ENCODE measurements around the gene CHRNA5.
A peak's percentile ranks its signal among the peaks of the same experiment; 100 is the strongest.

Gene CHRNA5

GRCh38 chr15:78617516-78617915, 52.2 kb downstream of the CHRNA5 start:
- peak overlapping the region; percentile 23 for H2AK5ac ChIP-seq (ENCODE audit: low read depth, low read length)
- no peaks in the 10 kb centered on the region for H3K36me3 ChIP-seq (replicated peaks in 1 of 2; ENCODE audit: control insufficient read depth in 2 of 2, insufficient read depth in 2 of 2, low read length in 2 of 2)
- no peak overlapping the region for H3K9ac ChIP-seq (ENCODE audit: low read depth, low read length, poor library complexity)
- no peak overlapping the region for H4K8ac ChIP-seq (ENCODE audit: low read depth, low read length)
- no peak overlapping the region for H3K18ac ChIP-seq (ENCODE audit: low read length)
- DNase-seq (ENCODE audit: low spot score): no peak
- H3K4me1 ChIP-seq (ENCODE audit: control insufficient read depth in 2 of 2, insufficient read depth in 1 of 2, low read depth in 1 of 2, low read length in 2 of 2): peaks cover 2 to 5% of the 10 kb centered on the region in 2 donors
- H2BK5ac ChIP-seq (ENCODE audit: low read length): no peak overlapping the region
- no CpG with 5 or more reads among the region's 5 CpGs for WGBS, 2 donors (ENCODE audit: extremely low coverage in 2 of 2, insufficient read length in 2 of 2, insufficient replicate concordance in 1 of 2)
- no peak overlapping the region for H2BK15ac ChIP-seq (ENCODE audit: low read length)
- no peak overlapping the region for H2BK12ac ChIP-seq (ENCODE audit: low read length)
- no peak overlapping the region for H3K4ac ChIP-seq (ENCODE audit: low read length)
- H4K91ac ChIP-seq (ENCODE audit: low read depth, low read length, poor library complexity): no peak overlapping the region
- H3K14ac ChIP-seq (ENCODE audit: low read length): no peak overlapping the region
- H3K4me3 ChIP-seq (ENCODE audit: low read length in 2 of 2): no peak overlapping the region
- no peak overlapping the region for H2BK120ac ChIP-seq (ENCODE audit: low read depth, low read length)
- H3K79me1 ChIP-seq (ENCODE audit: low read depth, low read length): no peaks in the 10 kb centered on the region
- no peak overlapping the region for H3K27ac ChIP-seq (replicated peaks; ENCODE audit: low read length)
- H3K4me2 ChIP-seq (ENCODE audit: insufficient read depth, low read length, poor library complexity, severe bottlenecking): no peak overlapping the region
- H3K27me3 ChIP-seq (ENCODE audit: control insufficient read depth in 3 of 3, insufficient read depth in 3 of 3, low read depth in 1 of 3, low read length in 3 of 3): peaks cover 6 to 52% (median 35%) of the 10 kb centered on the region in 3 experiments
- H3K9me3 ChIP-seq (replicated peaks in 1 of 2; ENCODE audit: control insufficient read depth in 2 of 2, insufficient read depth in 1 of 2, low read depth in 1 of 2, low read length in 2 of 2): no peaks in the 10 kb centered on the region
- H3K23ac ChIP-seq (ENCODE audit: low read depth, low read length, poor library complexity): no peak overlapping the region
- no peak overlapping the region for H2AFZ ChIP-seq (ENCODE audit: low read length)

- Histone ChIP-seq H2BK12ac (ENCODE audit: low read length) (no peak overlapping the region), H3K18ac (ENCODE audit: low read length) (no peak overlapping the region), H3K14ac (ENCODE audit: low read length) (no peak overlapping the region), H3K9ac (ENCODE audit: low read depth, low read length, poor library complexity) (no peak overlapping the region), H2BK5ac (ENCODE audit: low read length) (no peak overlapping the region), H4K91ac (ENCODE audit: low read depth, low read length, poor library complexity) (no peak overlapping the region), H3K36me3 (replicated peaks in 1 of 2; ENCODE audit: control insufficient read depth in 2 of 2, insufficient read depth in 2 of 2, low read length in 2 of 2) (no peaks in the 10 kb centered on the region), H3K4me2 (ENCODE audit: insufficient read depth, low read length, poor library complexity, severe bottlenecking) (no peak overlapping the region), H3K79me1 (ENCODE audit: low read depth, low read length) (no peaks in the 10 kb centered on the region), H2BK15ac (ENCODE audit: low read length) (no peak overlapping the region), H2AK5ac (ENCODE audit: low read depth, low read length) (peak overlapping the region; percentile 23), H3K27me3 (ENCODE audit: control insufficient read depth in 3 of 3, insufficient read depth in 3 of 3, low read depth in 1 of 3, low read length in 3 of 3) (peaks cover 6 to 56% (median 35%) of the 10 kb centered on the region in 3 experiments), H3K9me3 (replicated peaks in 1 of 2; ENCODE audit: control insufficient read depth in 2 of 2, insufficient read depth in 1 of 2, low read depth in 1 of 2, low read length in 2 of 2) (no peaks in the 10 kb centered on the region), H2BK120ac (ENCODE audit: low read depth, low read length) (no peak overlapping the region), H3K4me3 (ENCODE audit: low read length in 2 of 2) (no peak overlapping the region), H3K4me1 (ENCODE audit: control insufficient read depth in 2 of 2, insufficient read depth in 1 of 2, low read depth in 1 of 2, low read length in 2 of 2) (peaks cover 2 to 5% of the 10 kb centered on the region in 2 donors), H4K8ac (ENCODE audit: low read depth, low read length) (no peak overlapping the region), H3K23ac (ENCODE audit: low read depth, low read length, poor library complexity) (no peak overlapping the region), H3K27ac (replicated peaks; ENCODE audit: low read length) (no peak overlapping the region), H2AFZ (ENCODE audit: low read length) (no peak overlapping the region), H3K4ac (ENCODE audit: low read length) (no peak overlapping the region)
- WGBS, 2 donors (ENCODE audit: extremely low coverage in 2 of 2, insufficient read length in 2 of 2, insufficient replicate concordance in 1 of 2): no CpG with 5 or more reads among the region's 8 CpGs
- no peak for DNase-seq (ENCODE audit: low spot score)
Measured at GRCh38 chr15:78618064-78618463, 52.7 kb downstream of the CHRNA5 start.

- Histone ChIP-seq H3K14ac (ENCODE audit: low read length) (no peak overlapping the region), H4K91ac (ENCODE audit: low read depth, low read length, poor library complexity) (no peak overlapping the region), H3K23ac (ENCODE audit: low read depth, low read length, poor library complexity) (no peak overlapping the region), H3K27ac (replicated peaks; ENCODE audit: low read length) (no peak overlapping the region), H3K4ac (ENCODE audit: low read length) (no peak overlapping the region), H2BK5ac (ENCODE audit: low read length) (no peak overlapping the region), H3K9me3 (replicated peaks in 1 of 2; ENCODE audit: control insufficient read depth in 2 of 2, insufficient read depth in 1 of 2, low read depth in 1 of 2, low read length in 2 of 2) (no peaks in the 10 kb centered on the region), H2BK15ac (ENCODE audit: low read length) (no peak overlapping the region), H3K36me3 (replicated peaks in 1 of 2; ENCODE audit: control insufficient read depth in 2 of 2, insufficient read depth in 2 of 2, low read length in 2 of 2) (no peaks in the 10 kb centered on the region), H4K8ac (ENCODE audit: low read depth, low read length) (no peak overlapping the region), H2AK5ac (ENCODE audit: low read depth, low read length) (no peak overlapping the region), H3K18ac (ENCODE audit: low read length) (no peak overlapping the region), H3K4me1 (ENCODE audit: control insufficient read depth in 2 of 2, insufficient read depth in 1 of 2, low read depth in 1 of 2, low read length in 2 of 2) (peaks cover 2 to 5% of the 10 kb centered on the region in 2 donors), H2BK120ac (ENCODE audit: low read depth, low read length) (no peak overlapping the region), H3K9ac (ENCODE audit: low read depth, low read length, poor library complexity) (no peak overlapping the region), H3K4me3 (ENCODE audit: low read length in 2 of 2) (no peak overlapping the region), H2AFZ (ENCODE audit: low read length) (no peak overlapping the region), H2BK12ac (ENCODE audit: low read length) (no peak overlapping the region), H3K4me2 (ENCODE audit: insufficient read depth, low read length, poor library complexity, severe bottlenecking) (no peak overlapping the region), H3K79me1 (ENCODE audit: low read depth, low read length) (no peaks in the 10 kb centered on the region), H3K27me3 (ENCODE audit: control insufficient read depth in 3 of 3, insufficient read depth in 3 of 3, low read depth in 1 of 3, low read length in 3 of 3) (peaks cover 6 to 60% (median 35%) of the 10 kb centered on the region in 3 experiments)
- no CpG with 5 or more reads among the region's 8 CpGs for WGBS, 2 donors (ENCODE audit: extremely low coverage in 2 of 2, insufficient read length in 2 of 2, insufficient replicate concordance in 1 of 2)
- DNase-seq (ENCODE audit: low spot score): peak; percentile 88
Measured at GRCh38 chr15:78618490-78618934, 53.2 kb downstream of the CHRNA5 start.

- WGBS, 2 donors (ENCODE audit: extremely low coverage in 2 of 2, insufficient read length in 2 of 2, insufficient replicate concordance in 1 of 2): no CpG with 5 or more reads among the region's 20 CpGs
- Histone ChIP-seq H3K14ac (ENCODE audit: low read length) (no peak overlapping the region), H4K8ac (ENCODE audit: low read depth, low read length) (no peak overlapping the region), H2AFZ (ENCODE audit: low read length) (peak overlapping the region; percentile 97), H3K4me1 (ENCODE audit: control insufficient read depth in 2 of 2, insufficient read depth in 1 of 2, low read depth in 1 of 2, low read length in 2 of 2) (peaks cover 2 to 5% of the 10 kb centered on the region in 2 donors), H3K4ac (ENCODE audit: low read length) (no peak overlapping the region), H4K91ac (ENCODE audit: low read depth, low read length, poor library complexity) (no peak overlapping the region), H3K9ac (ENCODE audit: low read depth, low read length, poor library complexity) (no peak overlapping the region), H3K23ac (ENCODE audit: low read depth, low read length, poor library complexity) (no peak overlapping the region), H2AK5ac (ENCODE audit: low read depth, low read length) (no peak overlapping the region), H3K18ac (ENCODE audit: low read length) (peak overlapping the region; percentile 2), H3K27me3 (ENCODE audit: control insufficient read depth in 3 of 3, insufficient read depth in 3 of 3, low read depth in 1 of 3, low read length in 3 of 3) (peaks cover 6 to 67% (median 35%) of the 10 kb centered on the region in 3 experiments), H3K9me3 (replicated peaks in 1 of 2; ENCODE audit: control insufficient read depth in 2 of 2, insufficient read depth in 1 of 2, low read depth in 1 of 2, low read length in 2 of 2) (no peaks in the 10 kb centered on the region), H3K36me3 (replicated peaks in 1 of 2; ENCODE audit: control insufficient read depth in 2 of 2, insufficient read depth in 2 of 2, low read length in 2 of 2) (no peaks in the 10 kb centered on the region), H2BK5ac (ENCODE audit: low read length) (no peak overlapping the region), H2BK12ac (ENCODE audit: low read length) (no peak overlapping the region), H2BK120ac (ENCODE audit: low read depth, low read length) (no peak overlapping the region), H2BK15ac (ENCODE audit: low read length) (no peak overlapping the region), H3K27ac (replicated peaks; ENCODE audit: low read length) (no peak overlapping the region), H3K4me3 (ENCODE audit: low read length in 2 of 2) (peak overlapping the region; percentile 41 to 83), H3K79me1 (ENCODE audit: low read depth, low read length) (no peaks in the 10 kb centered on the region), H3K4me2 (ENCODE audit: insufficient read depth, low read length, poor library complexity, severe bottlenecking) (no peak overlapping the region)
- peak; percentile 18 for DNase-seq (ENCODE audit: low spot score)
Measured at GRCh38 chr15:78619022-78619950, 54.0 kb downstream of the CHRNA5 start.

Measured in neuronal stem cell (in vitro differentiated cells).